Stomach (tissue), 4 donors: ENCODE results near the gene CNDP1.

ENCODE experiments used
- CTCF ChIP-seq, 7 experiments: fragments of 450-650 bp in 4 of 7; fragments of 200-600 bp in 3 of 7; sonication (generic) in 3 of 7; IDR thresholded peaks; one replicate each; pipeline ENCODE4 v1.5.1; 2016 to 2019; ENCODE audit warnings: antibody characterized with exemption in 7 of 7, control low read depth in 2 of 7, mild to moderate bottlenecking in 1 of 7
- POLR2A ChIP-seq, 4 donors: fragments of 450-650 bp; IDR thresholded peaks; one replicate each; pipeline ENCODE4 v1.6.1; 2016; ENCODE audit warnings: antibody characterized with exemption in 4 of 4, control low read depth in 2 of 4, mild to moderate bottlenecking in 1 of 4, moderate library complexity in 1 of 4

GRCh38 chr18:74541703-74542555 is 7.6 kb downstream of the CNDP1 start:
- TF ChIP-seq POLR2A (IDR thresholded peaks at IDR 0.05) (no peak), CTCF (IDR thresholded peaks at IDR 0.05) (no peak)
